Tibial nerve (tissue), 3 donors: ENCODE data around the gene AKT1S1.

Experiments
- CTCF ChIP-seq, 5 experiments: fragments of 200-600 bp in 3 of 5; fragments of 450-650 bp in 2 of 5; sonication (generic) in 3 of 5; IDR thresholded peaks; one replicate each; pipeline ENCODE4 v1.5.1; 2016 to 2019; ENCODE audit warnings: antibody characterized with exemption in 5 of 5, mild to moderate bottlenecking in 3 of 5, moderate library complexity in 2 of 5
- POLR2A ChIP-seq, 2 donors: fragments of 450-650 bp; IDR thresholded peaks; one replicate each; pipeline ENCODE4 v1.6.1; 2017; ENCODE audit warnings: antibody characterized with exemption in 2 of 2, mild to moderate bottlenecking in 2 of 2, moderate library complexity in 2 of 2

DNA sequence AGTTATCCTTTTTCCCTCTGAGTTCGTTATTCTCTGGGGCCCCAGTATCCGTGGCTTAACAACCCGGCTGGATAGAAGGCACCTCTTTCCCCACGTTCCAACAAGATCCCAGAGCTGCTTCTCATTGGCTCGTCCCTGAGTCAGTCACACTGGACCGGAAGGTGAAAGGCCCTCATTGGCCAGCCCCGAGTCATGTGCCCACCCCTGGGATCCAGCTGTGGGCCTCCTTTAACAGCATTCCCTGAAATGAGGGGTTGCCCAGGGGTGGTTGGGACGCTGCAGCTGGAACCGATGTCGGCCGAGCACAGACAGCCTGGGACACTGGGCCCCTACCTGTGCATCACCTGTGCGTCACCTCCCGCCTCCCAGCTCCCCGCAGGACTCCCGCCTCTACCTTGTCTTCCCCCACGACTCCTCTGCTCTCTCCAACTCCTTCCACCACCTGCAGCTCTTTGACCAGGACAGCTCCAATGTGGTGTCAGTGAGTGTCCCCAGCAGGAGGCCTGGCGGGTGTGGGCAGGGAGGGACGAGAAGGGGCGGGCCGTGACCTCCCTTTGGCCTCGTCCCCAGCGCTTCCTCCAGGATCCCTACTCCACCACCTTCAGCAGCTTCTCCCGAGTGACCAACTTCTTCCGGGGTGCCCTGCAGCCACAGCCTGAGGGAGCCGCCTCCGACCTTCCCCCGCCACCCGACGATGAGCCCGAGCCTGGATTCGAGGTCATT is 4.7 kb upstream of the AKT1S1 start:
- TF ChIP-seq POLR2A (IDR thresholded peaks at IDR 0.05) (no peak), CTCF (IDR thresholded peaks at IDR 0.05) (no peak)
